GM12874 (cell line): ENCODE results near the gene CLNS1A.

Source experiments
- CTCF ChIP-seq: IDR thresholded peaks from 2 replicates; pipeline ENCODE4 v1.5.1; 2011; ENCODE audit warnings: low read depth, mild to moderate bottlenecking, control low read depth, low read length, moderate library complexity; ENCODE audit not compliant: insufficient read depth

CLNS1A gene

GRCh38 chr11:77609234-77609633, 28.4 kb downstream of the CLNS1A start:
- no peak for TF ChIP-seq CTCF

GRCh38 chr11:77604281-77604680, 33.3 kb downstream of the CLNS1A start:
- TF ChIP-seq CTCF, result no peak

- no peak for TF ChIP-seq CTCF
Measured at GRCh38 chr11:77602381-77603088, 35.1 kb downstream of the CLNS1A start.

GRCh38 chr11:77598195-77598594, 39.4 kb downstream of the CLNS1A start:
- no peak for TF ChIP-seq CTCF

- TF ChIP-seq CTCF, result no peak
Measured at GRCh38 chr11:77596626-77597025, 41.0 kb downstream of the CLNS1A start.

GRCh38 chr11:77593883-77594282, 43.7 kb downstream of the CLNS1A start:
- no peak for TF ChIP-seq CTCF

- TF ChIP-seq CTCF, result no peak
Measured at GRCh38 chr11:77592727-77593126, 44.9 kb downstream of the CLNS1A start.
